HG02571 (cell line): Measurements from ENCODE around the gene FARS2.
A peak's percentile ranks its signal among the peaks of the same experiment; 100 is the strongest.

Source experiments
- ATAC-seq: cut with Tn5 transposase; IDR thresholded peaks from one replicate; pipeline ENCODE4 v1.9.1; 2021; ENCODE audit warnings: mild to moderate bottlenecking, moderate library complexity; ENCODE audit not compliant: unreplicated experiment

FARS2 gene

GRCh38 chr6:5285081-5285480 is 23.8 kb downstream of the FARS2 start:
- no peak for ATAC-seq

DNA sequence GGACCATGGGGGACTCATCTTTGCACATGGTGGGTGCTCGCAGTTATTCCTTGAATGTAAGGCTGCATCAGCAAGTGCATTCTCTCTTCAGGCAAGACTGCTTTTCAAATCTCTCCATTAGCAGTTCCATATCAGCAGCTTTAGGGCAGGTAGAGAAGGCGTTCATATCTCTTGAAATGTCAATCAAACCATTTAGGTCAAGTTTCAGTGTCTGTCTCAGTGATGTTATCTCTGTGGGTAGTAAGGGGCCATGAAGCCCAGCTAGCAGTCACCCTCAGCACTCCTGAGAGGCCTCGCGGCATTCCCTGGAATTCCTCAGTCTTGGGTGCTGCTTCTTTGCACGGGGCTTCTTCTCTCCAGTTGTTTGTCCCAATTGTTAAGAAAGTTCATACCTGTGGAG is 24.2 kb downstream of the FARS2 start:
- ATAC-seq: no peak

GRCh38 chr6:5286780-5287179 is 25.5 kb downstream of the FARS2 start:
- no peak for ATAC-seq

DNA sequence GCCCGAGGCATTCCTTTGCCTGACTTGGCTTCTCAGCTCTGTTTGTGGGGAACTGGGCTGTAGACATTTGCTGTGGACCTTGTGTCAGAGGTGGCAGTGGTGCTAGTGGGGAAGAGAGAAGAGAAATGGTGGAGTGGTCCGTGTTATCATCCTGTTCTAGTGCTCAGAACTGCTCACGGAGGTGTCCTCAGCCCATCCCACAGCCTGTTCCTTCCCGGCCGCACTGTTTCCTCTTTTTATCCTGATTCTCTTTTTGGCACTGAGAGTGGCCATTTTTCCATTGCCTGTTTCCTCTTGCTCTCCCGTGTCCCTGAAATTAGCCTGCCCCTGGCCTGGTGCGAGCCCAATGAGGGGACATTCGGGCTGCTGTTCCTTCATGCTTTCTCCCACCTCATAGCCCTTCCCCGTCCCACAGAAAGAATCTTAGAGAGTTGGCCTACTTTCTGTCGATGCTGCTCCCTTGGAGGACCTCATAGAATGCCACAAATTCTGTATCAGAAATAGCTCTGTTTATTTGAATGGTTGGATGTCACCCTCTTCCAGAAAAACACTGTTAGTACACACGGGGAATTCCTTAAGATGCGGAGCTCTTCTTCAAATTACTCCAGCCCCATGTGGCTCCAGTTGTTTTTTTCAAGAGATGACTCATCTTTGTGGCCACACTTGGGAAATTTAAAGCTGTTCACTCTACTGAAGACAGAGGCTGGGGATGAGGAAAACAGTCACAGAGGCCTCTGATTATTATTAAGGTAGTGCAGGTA is 26.1 kb downstream of the FARS2 start:
- no peak for ATAC-seq

- no peak for ATAC-seq
Observed at GRCh38 chr6:5287966-5288297, 26.6 kb downstream of the FARS2 start.

DNA sequence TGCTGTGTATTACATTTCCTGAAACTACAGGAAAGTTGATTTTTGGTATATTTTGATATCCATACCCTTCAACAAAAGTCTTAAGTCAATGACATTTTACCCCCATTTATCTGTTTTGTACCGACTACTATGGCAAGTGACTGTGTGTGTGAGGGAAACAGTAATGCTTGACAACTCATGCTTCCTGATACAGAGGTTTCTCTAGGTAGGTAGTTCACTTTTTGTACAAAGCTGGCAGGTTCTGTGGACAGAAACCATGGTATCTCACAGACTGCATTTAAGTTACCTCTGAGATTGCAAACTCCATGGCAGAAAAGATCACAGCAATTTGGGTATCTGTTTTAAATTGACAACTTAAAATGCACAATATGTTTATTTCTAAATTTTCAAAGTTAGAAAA is 28.8 kb downstream of the FARS2 start:
- ATAC-seq: no peak

GRCh38 chr6:5290500-5290899 is 29.2 kb downstream of the FARS2 start:
- ATAC-seq: no peak

- ATAC-seq: no peak
Observed at GRCh38 chr6:5292154-5292553, 30.8 kb downstream of the FARS2 start.

DNA sequence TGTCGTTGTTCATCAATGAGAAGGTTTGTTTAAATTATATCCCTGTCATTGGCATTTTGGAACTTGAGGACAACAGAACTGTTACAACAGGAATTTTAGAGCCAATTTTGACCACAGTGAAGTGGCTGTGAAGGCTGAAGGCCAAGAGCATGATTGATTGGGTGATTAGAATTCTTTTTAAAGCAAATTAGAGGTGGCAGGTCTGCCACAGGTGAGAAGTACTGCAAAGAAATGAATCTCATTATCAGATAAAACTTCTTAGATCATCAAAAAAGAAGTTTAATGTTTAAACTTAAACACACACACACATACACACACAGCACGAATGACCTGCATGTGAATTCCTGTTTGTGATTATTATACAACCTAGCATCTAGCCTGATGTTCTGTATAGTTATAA is 32.4 kb downstream of the FARS2 start:
- ATAC-seq: no peak

DNA sequence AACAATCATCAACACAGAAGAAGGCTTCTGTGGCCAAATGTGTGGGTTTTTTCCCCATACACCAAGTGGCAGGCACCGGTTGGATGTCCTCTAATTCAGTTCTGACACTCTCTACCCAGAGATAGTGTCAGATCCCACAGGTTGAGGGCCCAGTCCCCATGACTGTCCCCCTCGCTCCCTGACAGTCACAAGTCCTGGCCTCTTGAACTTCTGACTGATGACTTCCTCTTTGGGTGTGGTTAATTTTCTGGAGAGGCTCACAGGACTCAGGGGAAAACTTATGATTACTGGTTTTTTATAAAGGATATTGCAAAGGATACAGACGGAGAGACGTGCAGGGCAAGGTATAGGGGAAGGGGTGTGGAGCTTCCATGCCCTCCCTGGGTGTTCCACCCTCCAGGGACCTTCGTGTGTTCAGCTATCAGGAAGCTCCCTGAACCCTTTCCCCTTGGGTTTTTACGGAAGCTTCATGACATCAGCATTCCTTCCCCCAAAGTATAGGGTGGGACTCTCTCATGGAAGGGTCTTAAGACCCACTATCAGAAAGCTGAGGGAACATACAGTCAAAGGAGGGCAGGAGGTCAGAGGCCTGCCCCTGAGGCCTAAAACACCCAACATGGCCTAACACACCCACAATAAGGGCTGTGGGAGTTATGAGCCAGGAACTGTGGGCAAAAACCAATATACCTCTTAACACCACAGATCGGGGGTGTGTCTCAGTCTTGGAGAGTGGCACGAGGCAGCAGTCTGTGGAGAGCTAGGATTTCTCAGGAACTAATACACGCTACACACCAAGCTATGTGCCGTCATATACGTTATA is 33.3 kb downstream of the FARS2 start:
- no peak for ATAC-seq

DNA sequence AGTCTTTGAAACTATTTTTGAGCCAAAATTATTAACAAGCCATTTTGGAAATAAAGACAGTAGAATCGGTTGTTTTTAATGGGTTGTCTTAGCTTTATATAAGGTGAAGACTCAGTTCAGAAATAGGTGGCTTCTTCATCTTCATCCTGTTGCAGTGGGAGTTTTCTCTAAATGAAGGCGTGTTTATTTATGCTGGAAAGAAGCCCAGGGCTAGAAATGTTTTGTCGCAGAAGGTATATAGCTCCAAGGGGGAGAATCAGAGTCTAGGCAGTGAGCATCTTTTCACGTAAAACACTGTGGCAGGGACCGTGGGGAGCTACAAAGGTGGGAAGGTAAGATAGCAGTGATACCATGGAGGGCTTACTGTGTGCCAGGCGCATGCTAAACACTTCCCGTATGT is 34.3 kb downstream of the FARS2 start:
- no peak for ATAC-seq

DNA sequence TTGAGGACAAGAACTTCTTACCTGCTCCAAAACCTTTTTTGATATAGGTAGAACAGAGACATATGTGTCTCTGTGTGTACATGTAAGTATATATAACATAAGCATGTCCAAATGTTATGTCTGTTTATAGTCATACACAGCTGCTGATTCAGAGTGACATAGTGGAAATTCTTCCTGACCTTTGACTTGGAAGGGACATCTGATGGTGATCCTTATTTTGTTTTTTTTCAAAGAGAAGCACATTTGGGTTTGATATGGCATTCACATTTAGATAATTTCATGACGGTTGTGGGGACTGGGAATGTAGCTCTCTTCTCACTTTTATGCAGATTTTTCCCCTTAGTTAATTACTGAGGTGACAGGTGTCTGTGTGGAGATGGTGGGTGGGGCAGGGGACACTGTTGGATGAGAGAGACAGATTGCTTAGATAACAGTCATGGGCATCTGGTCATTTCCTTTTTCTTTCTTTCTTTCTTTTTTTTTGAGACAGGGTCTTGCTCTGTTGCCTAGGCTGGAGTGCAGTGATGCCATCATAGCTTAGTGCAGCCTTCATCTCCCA is 39.0 kb downstream of the FARS2 start:
- ATAC-seq: no peak

- ATAC-seq: peak; percentile 82
Observed at GRCh38 chr6:5302220-5302946, 41.1 kb downstream of the FARS2 start.

GRCh38 chr6:5302995-5303622 is 41.8 kb downstream of the FARS2 start:
- no peak for ATAC-seq

DNA sequence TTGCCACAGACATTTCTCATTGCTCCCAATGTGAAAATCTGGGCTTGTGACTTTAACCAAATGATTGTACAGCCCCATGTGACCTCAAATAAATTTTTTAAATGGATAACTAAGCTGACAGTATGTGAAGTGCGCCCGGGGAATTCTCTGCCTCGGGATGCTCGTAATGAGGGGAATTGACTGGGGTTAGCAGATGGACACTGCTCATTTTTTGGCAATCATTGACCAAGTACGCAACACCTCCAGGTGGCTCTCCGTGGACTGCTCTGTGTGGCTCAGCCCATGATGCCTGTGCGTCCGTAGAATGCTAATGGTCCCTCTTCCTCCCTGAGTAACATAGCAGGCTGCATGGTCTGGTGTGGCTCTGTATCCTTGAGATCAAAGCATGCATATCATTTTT is 42.4 kb downstream of the FARS2 start:
- ATAC-seq: no peak

- ATAC-seq: no peak
Observed at GRCh38 chr6:5305968-5306626, 44.8 kb downstream of the FARS2 start.

DNA sequence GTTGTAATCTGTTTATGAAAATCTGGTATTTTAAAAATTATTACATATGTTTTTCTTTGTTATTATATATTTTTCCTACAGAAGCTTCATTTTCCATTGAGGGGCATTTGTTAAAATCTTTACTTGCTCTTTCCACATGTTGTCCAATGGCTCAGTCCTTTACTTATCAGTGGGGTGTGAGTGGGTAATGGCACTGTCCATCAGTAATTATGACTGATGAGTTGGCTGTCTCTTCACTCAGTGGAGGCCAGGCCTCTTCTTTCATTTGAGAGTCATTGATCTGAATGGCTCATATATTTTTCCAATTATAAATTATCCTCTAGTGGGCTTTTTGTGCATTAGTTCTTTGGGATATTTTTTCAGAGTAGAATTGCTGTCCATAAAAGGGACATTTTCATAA is 45.7 kb downstream of the FARS2 start:
- no peak for ATAC-seq

DNA sequence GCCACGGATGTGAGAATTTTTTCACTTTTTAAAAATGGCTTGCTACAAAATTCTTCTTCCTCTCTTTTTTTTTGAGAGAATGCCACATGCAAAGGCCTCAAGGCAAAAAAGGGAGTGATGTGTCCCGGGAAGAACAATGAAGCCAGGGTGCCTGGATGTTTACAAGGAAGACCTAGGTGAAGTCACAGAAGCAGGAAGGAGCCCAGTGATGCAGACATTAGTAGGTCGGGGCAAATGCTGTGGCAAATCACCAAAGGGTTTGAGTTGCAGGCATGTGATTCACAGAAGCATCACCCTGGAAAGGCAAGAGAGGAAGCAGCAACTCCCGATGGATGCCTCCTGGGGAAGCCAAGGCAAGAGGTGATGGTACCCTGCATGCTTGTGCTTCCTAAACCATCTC is 46.8 kb downstream of the FARS2 start:
- no peak for ATAC-seq

GRCh38 chr6:5314191-5314865 is 53.0 kb downstream of the FARS2 start:
- ATAC-seq: no peak

- no peak for ATAC-seq
Observed at GRCh38 chr6:5315881-5316280, 54.6 kb downstream of the FARS2 start.
